Panc1 (cell line): ENCODE results near the gene RNU1-1.
"Not testable (repeated sequence)": the region's sequence is repeated elsewhere in the genome, so short reads cannot be mapped to it uniquely, and the experiment has no call there.

ENCODE experiments used
- CTCF ChIP-seq: fragments of 450-650 bp; IDR thresholded peaks from 2 replicates; pipeline ENCODE4 v1.5.1; 2017; ENCODE audit warnings: mild to moderate bottlenecking
- POLR2AphosphoS5 ChIP-seq: IDR thresholded peaks from 2 replicates; pipeline ENCODE4 v1.6.1; 2012; ENCODE audit warnings: mild to moderate bottlenecking, low read depth, low read length, moderate library complexity
- REST ChIP-seq, 2 experiments: IDR thresholded peaks; 2 replicates each; pipeline ENCODE4 v1.6.1; 2011 to 2012; ENCODE audit warnings: low read depth in 2 of 2, control low read depth in 1 of 2, low read length in 1 of 2, mild to moderate bottlenecking in 1 of 2, moderate library complexity in 1 of 2; ENCODE audit not compliant: insufficient read depth in 1 of 2
- SIN3A ChIP-seq: IDR thresholded peaks from 2 replicates; pipeline ENCODE4 v1.6.1; 2012; ENCODE audit warnings: low read depth, mild to moderate bottlenecking, low read length, moderate library complexity, borderline replicate concordance; ENCODE audit not compliant: insufficient read depth
- TCF7L2 ChIP-seq: IDR thresholded peaks from 2 replicates; pipeline ENCODE4 v1.6.1; 2011; ENCODE audit warnings: mild to moderate bottlenecking, low read depth, low read length, inconsistent platforms

GRCh38 chr1:16513412-16514106 lies 526 bp downstream of the RNU1-1 start:
- not testable (repeated sequence) for TF ChIP-seq CTCF; REST (IDR thresholded peaks at IDR 0.05; ENCODE audit: insufficient read depth in 1 of 2, low read depth in 2 of 2, low read length in 1 of 2); TCF7L2
- TF ChIP-seq POLR2AphosphoS5 = peak; percentile 99
- peak; percentile 98 for TF ChIP-seq SIN3A
